OCI-LY7 (cell line): ENCODE data around the gene ANKRD2. TPM values are rescaled to one million over a fixed set of nuclear protein-coding genes. Genes with fewer than 3 reads are reported as not detected.

ENCODE experiments used
- Bru-seq: library from RNA; stranded (reverse); fragments of 400-500 nt; gene quantifications from one replicate; lab custom pipeline; 2021; lab: Mats Ljungman, UMichigan
- BruChase-seq, 2 experiments: library from RNA; stranded (reverse); fragments of 400-500 nt; gene quantifications; one replicate each; lab custom pipeline; 2021; lab: Mats Ljungman, UMichigan
- BruUV-seq: library from RNA; stranded (reverse); fragments of 400-500 nt; replicated peaks from 2 replicates; lab custom pipeline; 2021; lab: Mats Ljungman, UMichigan
- CTCF ChIA-PET: fragments of 300-600 bp; sonication (Branson Sonifier 250); formaldehyde crosslinking; loops from one replicate; lab custom pipeline; 2022; ENCODE audit warnings: antibody characterized with exemption; ENCODE audit not compliant: unreplicated experiment; lab: Charles Lee
- POLR2A ChIA-PET: fragments of 300-600 bp; sonication (Branson Sonifier 250); formaldehyde crosslinking; loops from one replicate; lab custom pipeline; 2022; ENCODE audit warnings: antibody characterized with exemption; lab: Charles Lee
- DNase-seq: peaks from one replicate; pipeline ENCODE4 v3.0.0-alpha.2; 2015; ENCODE audit warnings: low spot score
- H2AFZ ChIP-seq: fragments of 200-600 bp; sonication (generic), shearing (Covaris generic); 2 replicates; pipeline ENCODE4 v1.6.1; 2014; ENCODE audit warnings: mild to moderate bottlenecking, antibody characterized with exemption, low read length, moderate library complexity
- H3K27ac ChIP-seq: fragments of 200-600 bp; sonication (generic); 2 replicates; pipeline ENCODE4 v1.5.1; 2014; ENCODE audit warnings: mixed run types, low read depth, mild to moderate bottlenecking, moderate library complexity, low read length, inconsistent platforms; ENCODE audit not compliant: poor library complexity, severe bottlenecking
- H3K36me3 ChIP-seq: fragments of 200-600 bp; sonication (generic); 2 replicates; pipeline ENCODE4 v1.6.1; 2014; ENCODE audit warnings: mild to moderate bottlenecking, antibody characterized with exemption, low read length, moderate library complexity, mixed read lengths; ENCODE audit not compliant: insufficient read depth
- H3K4me1 ChIP-seq: fragments of 200-600 bp; sonication (generic); 2 replicates; pipeline ENCODE4 v1.5.1; 2014; ENCODE audit warnings: mild to moderate bottlenecking, low read length; ENCODE audit not compliant: insufficient read depth, poor library complexity, severe bottlenecking
- H3K4me2 ChIP-seq: fragments of 200-600 bp; sonication (generic); 2 replicates; pipeline ENCODE4 v1.6.1; 2014; ENCODE audit warnings: mild to moderate bottlenecking, low read length
- H3K4me3 ChIP-seq: fragments of 200-600 bp; sonication (generic); 2 replicates; pipeline ENCODE4 v1.5.1; 2014; ENCODE audit warnings: mild to moderate bottlenecking, low read depth, low read length; ENCODE audit not compliant: poor library complexity, severe bottlenecking
- H3K79me2 ChIP-seq: fragments of 200-600 bp; sonication (generic); 2 replicates; pipeline ENCODE4 v1.6.1; 2016; ENCODE audit warnings: low read depth, mild to moderate bottlenecking, low read length, moderate library complexity, mixed read lengths; ENCODE audit not compliant: insufficient read depth
- H3K9me2 ChIP-seq: fragments of 200-600 bp; sonication (generic); 2 replicates; pipeline ENCODE4 v1.6.1; 2016; ENCODE audit warnings: mild to moderate bottlenecking, low read length, mixed read lengths; ENCODE audit not compliant: insufficient read depth
- H3K9me3 ChIP-seq: fragments of 200-600 bp; sonication (generic); 2 replicates; pipeline ENCODE4 v1.6.1; 2014; ENCODE audit warnings: mild to moderate bottlenecking, mixed run types, low read length, mixed read lengths
- H4K20me1 ChIP-seq: fragments of 200-600 bp; sonication (generic); 2 replicates; pipeline ENCODE4 v1.6.1; 2014; ENCODE audit warnings: mild to moderate bottlenecking, antibody characterized with exemption, low read length, moderate library complexity, mixed read lengths; ENCODE audit not compliant: insufficient read depth
- CTCF ChIP-seq: fragments of 200-600 bp; sonication (generic); conservative IDR thresholded peaks from 2 replicates; pipeline ENCODE4 v1.5.1; 2014; ENCODE audit warnings: mild to moderate bottlenecking, antibody characterized with exemption, low read length, moderate library complexity, mixed read lengths
- EZH2phosphoT487 ChIP-seq: fragments of 200-600 bp; sonication (generic); IDR thresholded peaks from 2 replicates; pipeline ENCODE4 v1.6.1; 2018; ENCODE audit warnings: low read depth, borderline replicate concordance, mild to moderate bottlenecking, mixed run types, antibody characterized with exemption, low read length, moderate library complexity, mixed read lengths
- intact Hi-C: fragments of 100-400 bp; cut with micrococcal nuclease; formaldehyde crosslinking; loops from one replicate; pipeline ENCODE4 v1.10.0; 2022; ENCODE audit not compliant: unreplicated experiment
- long read RNA-seq: library from polyadenylated mRNA; stranded (forward); transcript quantifications from one replicate; pipeline ENCODE4 v2.0.0, GENCODE V29; 2022
- total RNA-seq, 2 experiments: library from RNA; depleted of rRNA in 1 of 2; stranded (reverse); fragments of >200 nt in 1 of 2; shearing (Covaris generic) in 1 of 2; gene quantifications; 2 replicates each; pipeline ENCODE4 v1.2.3, GENCODE V29; 2014 to 2022

The ANKRD2 gene
- total RNA-seq (2014; rRNA removed; shearing (Covaris generic)) (not detected in 2 replicates), total RNA-seq (2022) (not detected in 2 replicates), Bru-seq, nascent RNA (not detected), BruChase-seq, experiment 1, labeled RNA remaining after a 6-hour chase (not detected), BruChase-seq, experiment 2, labeled RNA remaining after a 2-hour chase (percentile 13 among the genes with signal in this experiment)
- long read RNA-seq = 0 reads

GRCh38 chr10:97572214-97572989 lies at the start of gene ANKRD2:
ANKRD2 (plus strand) TSS chr10:97572779; CDS start chr10:97572789, 10 bp downstream.
- Histone ChIP-seq H2AFZ (no peak within 1 kb of the TSS), H3K4me1 (no peaks in the 10 kb centered on the region), H3K27ac (no peak within 1 kb of the TSS), H3K79me2 (no peaks in the 10 kb centered on the region), H3K36me3 (no peaks in the 10 kb centered on the region), H4K20me1 (no peaks in the 10 kb centered on the region), H3K9me3 (no peaks in the 10 kb centered on the region), H3K9me2 (no peaks in the 10 kb centered on the region), H3K4me2 (no peak within 1 kb of the TSS), H3K4me3 (no peak within 1 kb of the TSS)
- intact Hi-C loops = loop anchor here (1.0 to 5.0 kb wide), 2 partner anchors 40 to 160 kb away; no protein-coding TSS in a partner anchor
- POLR2A ChIA-PET = interaction anchor here (1.3 kb wide), 1 partner anchor 38 kb away, joined by 3 read pairs; no protein-coding TSS in a partner anchor
- TF ChIP-seq EZH2phosphoT487 (no peak), CTCF (peak; percentile 92)
- DNase-seq = peak; percentile 74
- CTCF ChIA-PET = interaction anchor here (0.6 to 1.6 kb wide), 4 partner anchors 10 to 58 kb away, joined by 3 to 5 read pairs (median 3); no protein-coding TSS in a partner anchor
- BruUV-seq = no TSS peak

GRCh38 chr10:97522937-97523336 lies 49.6 kb upstream of the ANKRD2 start:
- DNase-seq = no peak
- H3K36me3 ChIP-seq = no peaks in the 10 kb centered on the region
- no peaks in the 10 kb centered on the region for H3K9me3 ChIP-seq
- POLR2A ChIA-PET = no interaction called here
- no peaks in the 10 kb centered on the region for H3K79me2 ChIP-seq
- no peak overlapping the region for H3K4me3 ChIP-seq
- no peak overlapping the region for H2AFZ ChIP-seq
- no TSS peak for BruUV-seq
- no peaks in the 10 kb centered on the region for H3K9me2 ChIP-seq
- no peaks in the 10 kb centered on the region for H3K4me1 ChIP-seq
- no peaks in the 10 kb centered on the region for H4K20me1 ChIP-seq
- intact Hi-C loops = no loop called here
- CTCF ChIA-PET = no interaction called here
- H3K27ac ChIP-seq = no peak overlapping the region
- TF ChIP-seq CTCF = no peak
- TF ChIP-seq EZH2phosphoT487 = no peak
- no peak overlapping the region for H3K4me2 ChIP-seq
